A549 treated with Mapracorat at 1 μM for 4 hours (cell line): Measurements from ENCODE around the gene PRKRA. TPM values are rescaled to one million over a fixed set of nuclear protein-coding genes. Genes with fewer than 3 reads are reported as not detected.

Experiments
- total RNA-seq: library from RNA; stranded (reverse); fragments of 200-300 nt; extraction: Qiagen RNA extraction; gene quantifications from 5 replicates; pipeline ENCODE4 v1.2.3, GENCODE V29; 2022

The PRKRA gene
- total RNA-seq: 28.3 to 35.8 TPM (median 30.9 TPM) in 5 replicates

DNA sequence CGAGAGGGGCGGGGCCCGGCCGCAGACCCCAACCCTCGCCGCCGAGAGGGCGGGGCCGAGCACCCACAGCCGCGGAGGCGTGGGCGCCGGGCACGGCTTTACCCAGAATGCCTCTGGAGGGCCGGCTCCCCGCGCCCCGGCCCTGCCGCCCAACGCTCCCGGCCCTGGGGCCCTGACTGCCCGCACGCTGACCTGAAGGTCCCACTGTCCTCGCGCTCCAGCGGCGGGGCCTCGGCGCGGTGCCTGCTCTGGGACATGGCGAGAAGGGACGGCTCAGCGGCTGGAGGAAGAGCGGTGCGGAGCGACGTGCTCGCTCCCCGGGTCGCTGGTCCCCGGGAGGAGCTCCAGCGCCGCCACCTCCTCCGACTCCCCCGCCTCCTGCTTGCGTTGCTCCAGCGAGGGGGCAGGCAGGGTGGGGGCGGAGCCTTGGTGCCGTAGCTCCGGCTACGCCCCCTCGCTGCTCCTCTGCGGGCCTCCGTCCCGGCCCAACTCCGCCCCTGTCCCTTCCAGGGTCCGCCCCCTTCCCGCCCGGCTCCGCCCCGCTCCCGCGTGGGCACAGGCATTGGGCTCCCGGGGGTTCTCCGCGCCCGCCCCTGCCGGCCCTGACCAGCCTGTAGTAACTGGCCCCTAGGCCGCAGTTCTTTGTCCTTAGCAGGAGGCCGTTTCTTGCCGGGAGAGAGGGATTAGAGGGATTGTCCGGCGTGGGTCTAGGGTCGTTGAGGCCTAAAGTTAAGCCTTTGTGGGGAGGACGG, at the start of gene PRKRA, which contains the start of gene PJVK:
Gene PRKRA (minus strand): TSS at position 402 of the 752 bp plus-strand sequence. CDS start 145 bp downstream, at position 257.
Gene PJVK (plus strand): TSS at position 605 of the 752 bp plus-strand sequence. CDS start 2,032 bp downstream, outside the sequence.

DNA sequence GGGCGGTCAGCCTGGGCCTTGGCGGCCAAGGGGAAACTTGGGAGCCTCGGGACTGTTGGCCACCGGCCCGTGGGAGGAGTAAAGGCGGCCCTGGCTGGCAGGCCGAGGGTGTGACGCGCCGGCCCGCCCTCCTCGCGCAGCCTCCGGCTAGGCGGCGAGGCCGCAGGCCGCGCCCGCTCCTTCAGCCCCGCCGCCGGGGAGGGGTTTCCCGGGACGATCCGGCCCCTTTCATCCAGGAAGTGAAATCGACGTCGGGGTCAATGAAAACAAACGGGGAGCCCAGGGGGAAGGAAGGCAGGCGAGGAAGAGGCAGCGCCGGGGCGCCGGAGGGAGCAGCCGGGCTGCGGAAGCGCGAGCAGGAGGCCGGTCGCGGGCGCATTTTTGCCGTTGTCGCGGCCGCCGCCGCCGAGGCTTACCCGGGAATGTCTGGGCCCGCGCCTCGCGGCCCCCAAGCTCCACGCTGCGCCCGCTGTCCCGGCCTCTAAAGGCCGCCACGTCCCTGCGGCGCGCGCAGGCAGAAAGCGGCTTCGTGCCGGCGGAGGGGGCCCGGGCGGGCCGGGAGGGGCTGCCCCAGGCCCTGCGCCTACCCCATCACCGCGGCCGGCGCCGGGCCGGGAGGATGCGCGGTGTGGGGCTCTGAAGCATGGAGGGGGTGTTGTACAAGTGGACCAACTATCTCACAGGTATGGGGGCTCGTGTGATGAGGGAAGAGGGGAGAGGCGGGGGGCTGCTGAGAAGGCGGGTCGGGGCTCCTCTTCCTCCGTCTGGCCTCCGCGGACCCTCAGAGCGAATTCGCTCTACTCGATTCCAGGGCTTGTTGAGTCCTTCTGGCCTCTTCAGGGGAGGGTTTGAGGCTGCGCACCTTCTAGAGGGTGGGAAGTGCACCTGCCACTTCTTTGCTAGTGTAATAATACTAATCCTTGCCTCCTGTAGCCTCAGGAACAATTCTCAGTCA, 29.5 kb upstream of the PRKRA start, which contains the start of gene PLEKHA3:
Gene PLEKHA3 (plus strand): TSS at position 231 of the 955 bp plus-strand sequence. CDS start 413 bp downstream, at position 644.

DNA sequence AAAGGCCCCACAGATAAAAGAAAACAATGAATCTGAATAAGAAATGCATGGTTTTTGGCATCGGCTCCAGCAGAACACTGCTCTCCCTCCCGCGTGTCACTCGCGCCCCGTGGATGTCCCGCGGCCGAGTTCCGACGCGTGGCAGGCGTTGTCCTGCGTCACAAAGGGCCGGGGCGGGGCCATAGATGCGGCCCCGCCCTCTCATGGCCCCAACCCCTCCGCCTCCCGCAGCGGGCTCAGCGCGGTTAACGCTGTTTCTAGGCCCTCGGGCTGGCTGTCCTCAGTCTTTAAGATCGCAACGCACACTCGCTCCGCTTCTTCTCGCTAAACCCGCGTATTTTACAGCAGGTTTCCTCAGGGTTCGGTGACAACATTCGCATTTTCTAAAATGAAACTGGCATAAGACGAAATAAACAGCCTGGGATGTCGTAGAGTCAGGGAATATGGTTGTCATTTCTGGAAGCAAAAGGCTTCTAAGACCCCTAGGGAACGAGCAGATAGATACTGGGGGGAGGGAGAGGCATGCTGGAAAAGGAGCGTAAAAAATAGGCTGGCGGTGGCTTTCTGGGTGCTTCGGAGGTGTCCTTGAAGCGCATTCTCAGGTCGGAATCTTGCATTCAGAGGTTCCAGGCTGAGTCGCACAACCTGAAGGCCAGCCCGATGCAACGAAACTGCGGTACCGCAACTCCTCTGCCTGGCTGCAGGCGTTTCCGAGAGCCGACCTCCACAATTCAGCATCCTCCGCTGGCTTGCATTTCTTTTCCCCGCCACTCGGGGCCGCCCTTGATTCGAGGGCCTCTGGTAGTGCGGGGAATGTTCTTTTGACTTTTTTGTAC, 27.7 kb upstream of the PRKRA start, which contains the start of gene FKBP7:
Gene FKBP7 (minus strand): TSS at position 162 of the 836 bp plus-strand sequence. CDS start 101 bp downstream, at position 61.

Other genes with a start within 250 kb of the PRKRA start
- 0.82 to 1.4 TPM (median 0.88 TPM) in 5 replicates for gene PJVK, start 203 bp upstream of the PRKRA start, total RNA-seq
- gene FKBP7, start 27.4 kb upstream of the PRKRA start, total RNA-seq: 7.9 to 12.8 TPM (median 9.7 TPM) in 5 replicates
- gene PLEKHA3, start 29.3 kb upstream of the PRKRA start, total RNA-seq: 9.8 to 16.2 TPM (median 14.3 TPM) in 5 replicates